Neural crest cell (in vitro differentiated cells): ENCODE results near the gene KCNRG. TPM values are rescaled to one million over a fixed set of nuclear protein-coding genes. Genes with fewer than 3 reads are reported as not detected.

Experiments used
- DNase-seq: peaks from one replicate; pipeline ENCODE4 v3.0.0; 2021; ENCODE audit warnings: low read depth, mixed read lengths, low spot score
- H3K27ac Mint-ChIP-seq: one replicate; pipeline ENCODE4 v1.8.0; 2021; ENCODE audit warnings: mild to moderate bottlenecking, mixed read lengths; ENCODE audit not compliant: unreplicated experiment
- H3K27me3 Mint-ChIP-seq: 2 replicates; pipeline ENCODE4 v1.8.0; 2021; ENCODE audit warnings: low read depth, mild to moderate bottlenecking, mixed read lengths
- H3K36me3 Mint-ChIP-seq: 2 replicates; pipeline ENCODE4 v1.8.0; 2021; ENCODE audit warnings: low read depth, mild to moderate bottlenecking, mixed read lengths
- H3K4me1 Mint-ChIP-seq: 2 replicates; pipeline ENCODE4 v1.8.0; 2021; ENCODE audit warnings: mixed read lengths
- H3K4me3 Mint-ChIP-seq: one replicate; pipeline ENCODE4 v1.8.0; 2021; ENCODE audit warnings: mild to moderate bottlenecking, mixed read lengths
- H3K9me3 Mint-ChIP-seq: 2 replicates; pipeline ENCODE4 v1.8.0; 2021; ENCODE audit warnings: mixed read lengths
- total RNA-seq: library from RNA; stranded (reverse); gene quantifications from 2 replicates; pipeline ENCODE4 v1.2.1, GENCODE V29; 2021
- TF ChIP-seq, protein P1 (sequence below): fragments of 200-600 bp; sonication (generic); conservative IDR thresholded peaks from 2 replicates; pipeline ENCODE4 v1.5.0; 2021; ENCODE audit warnings: antibody characterized with exemption, mild to moderate bottlenecking

Gene KCNRG
- total RNA-seq, 1 donor from 2014 or later: 1.4 TPM

DNA sequence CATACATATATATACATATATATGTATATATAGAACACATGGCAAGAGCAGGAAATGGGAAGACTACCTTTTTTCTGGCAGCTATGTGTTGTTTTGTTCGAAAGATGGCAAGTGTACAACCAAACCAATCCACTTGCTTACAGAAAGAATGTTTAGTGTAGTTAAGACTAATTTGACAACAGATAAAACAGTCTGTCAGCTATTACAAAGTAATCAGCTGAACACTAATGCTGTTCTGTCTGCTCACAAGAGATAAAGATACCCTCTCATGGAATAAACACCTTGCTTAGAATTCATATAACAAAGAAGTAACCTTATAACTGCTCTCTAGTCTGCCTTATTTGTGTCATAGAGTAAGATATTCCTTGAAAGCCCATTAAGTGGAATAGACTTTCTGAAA lies 858 bp upstream of the KCNRG start:
- peaks cover 29% of the 10 kb centered on the region for H3K4me1 Mint-ChIP-seq
- H3K4me3 Mint-ChIP-seq: no peak overlapping the region
- peaks cover 32% of the 10 kb centered on the region for H3K36me3 Mint-ChIP-seq
- no peak overlapping the region for H3K27ac Mint-ChIP-seq
- TF ChIP-seq, protein P1, sequence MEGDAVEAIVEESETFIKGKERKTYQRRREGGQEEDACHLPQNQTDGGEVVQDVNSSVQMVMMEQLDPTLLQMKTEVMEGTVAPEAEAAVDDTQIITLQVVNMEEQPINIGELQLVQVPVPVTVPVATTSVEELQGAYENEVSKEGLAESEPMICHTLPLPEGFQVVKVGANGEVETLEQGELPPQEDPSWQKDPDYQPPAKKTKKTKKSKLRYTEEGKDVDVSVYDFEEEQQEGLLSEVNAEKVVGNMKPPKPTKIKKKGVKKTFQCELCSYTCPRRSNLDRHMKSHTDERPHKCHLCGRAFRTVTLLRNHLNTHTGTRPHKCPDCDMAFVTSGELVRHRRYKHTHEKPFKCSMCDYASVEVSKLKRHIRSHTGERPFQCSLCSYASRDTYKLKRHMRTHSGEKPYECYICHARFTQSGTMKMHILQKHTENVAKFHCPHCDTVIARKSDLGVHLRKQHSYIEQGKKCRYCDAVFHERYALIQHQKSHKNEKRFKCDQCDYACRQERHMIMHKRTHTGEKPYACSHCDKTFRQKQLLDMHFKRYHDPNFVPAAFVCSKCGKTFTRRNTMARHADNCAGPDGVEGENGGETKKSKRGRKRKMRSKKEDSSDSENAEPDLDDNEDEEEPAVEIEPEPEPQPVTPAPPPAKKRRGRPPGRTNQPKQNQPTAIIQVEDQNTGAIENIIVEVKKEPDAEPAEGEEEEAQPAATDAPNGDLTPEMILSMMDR: no peak
- peaks cover 2% of the 10 kb centered on the region for H3K9me3 Mint-ChIP-seq
- DNase-seq: no peak
- no peaks in the 10 kb centered on the region for H3K27me3 Mint-ChIP-seq

DNA sequence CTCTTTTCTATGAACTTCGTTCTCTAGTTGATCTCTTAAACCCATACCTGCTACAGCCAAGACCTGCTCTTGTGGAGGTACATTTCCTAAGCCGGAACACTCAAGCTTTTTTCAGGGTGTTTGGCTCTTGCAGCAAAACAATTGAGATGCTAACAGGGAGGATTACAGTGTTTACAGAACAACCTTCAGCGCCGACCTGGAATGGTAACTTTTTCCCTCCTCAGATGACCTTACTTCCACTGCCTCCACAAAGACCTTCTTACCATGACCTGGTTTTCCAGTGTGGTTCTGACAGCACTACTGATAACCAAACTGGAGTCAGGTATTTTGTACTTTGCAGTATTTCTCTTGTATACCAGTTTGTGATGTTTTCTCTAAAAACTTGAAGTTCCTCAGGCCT lies 506 bp downstream of the KCNRG start:
- no peak for DNase-seq
- Mint-ChIP-seq H3K27me3 (no peaks in the 10 kb centered on the region), H3K4me1 (peaks cover 24% of the 10 kb centered on the region), H3K9me3 (peaks cover 2% of the 10 kb centered on the region), H3K4me3 (no peak overlapping the region), H3K27ac (no peak overlapping the region), H3K36me3 (peaks cover 35% of the 10 kb centered on the region)
- TF ChIP-seq, protein P1: no peak

DNA sequence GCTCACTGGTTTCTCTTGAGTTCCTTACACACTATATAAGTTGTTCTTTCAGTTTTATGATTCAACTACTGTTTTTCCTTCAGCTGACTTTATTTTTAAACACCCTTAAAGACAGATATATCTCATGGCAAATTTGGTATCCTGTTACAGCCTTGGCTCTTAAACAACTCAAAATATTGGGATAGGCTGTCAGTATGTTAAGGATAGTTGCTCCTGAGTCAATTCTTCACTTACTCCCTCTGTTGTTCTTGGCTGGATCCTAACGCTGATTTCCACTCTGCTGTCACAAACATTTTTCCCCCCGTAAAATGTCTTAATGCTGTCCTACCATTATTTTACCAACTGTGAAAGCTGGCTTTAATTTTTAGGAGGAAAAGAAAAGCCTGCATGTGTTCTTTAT lies 1.2 kb downstream of the KCNRG start:
- peaks cover 29% of the 10 kb centered on the region for H3K36me3 Mint-ChIP-seq
- no peak for DNase-seq
- TF ChIP-seq, protein P1: no peak
- peaks cover 2% of the 10 kb centered on the region for H3K9me3 Mint-ChIP-seq
- H3K27me3 Mint-ChIP-seq: no peaks in the 10 kb centered on the region
- H3K4me1 Mint-ChIP-seq: peaks cover 18% of the 10 kb centered on the region
- H3K27ac Mint-ChIP-seq: no peak overlapping the region
- no peak overlapping the region for H3K4me3 Mint-ChIP-seq

DNA sequence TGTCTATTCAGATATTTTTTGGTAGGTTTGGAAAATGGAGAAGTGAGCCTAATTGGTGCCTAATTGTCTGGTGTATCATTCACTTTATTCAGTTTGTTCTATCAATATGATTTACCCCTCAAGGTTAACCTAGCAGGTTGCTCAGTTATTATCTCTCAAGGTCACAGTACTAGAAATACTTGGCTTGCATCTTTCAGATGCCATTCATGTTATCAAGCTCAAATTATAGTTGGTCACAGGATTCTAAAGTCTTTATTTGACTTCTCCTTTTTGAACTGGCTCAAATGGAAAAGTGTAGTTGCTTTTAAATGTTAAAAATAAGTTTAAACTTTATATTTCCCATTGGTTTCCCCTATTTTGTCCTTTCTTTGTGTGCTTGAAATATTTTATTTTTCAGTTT lies 2.6 kb downstream of the KCNRG start:
- DNase-seq: no peak
- Mint-ChIP-seq H3K27me3 (no peaks in the 10 kb centered on the region), H3K4me3 (no peak overlapping the region), H3K36me3 (peaks cover 21% of the 10 kb centered on the region), H3K9me3 (peaks cover 2% of the 10 kb centered on the region), H3K27ac (no peak overlapping the region), H3K4me1 (peaks cover 9% of the 10 kb centered on the region)
- TF ChIP-seq, protein P1: no peak

DNA sequence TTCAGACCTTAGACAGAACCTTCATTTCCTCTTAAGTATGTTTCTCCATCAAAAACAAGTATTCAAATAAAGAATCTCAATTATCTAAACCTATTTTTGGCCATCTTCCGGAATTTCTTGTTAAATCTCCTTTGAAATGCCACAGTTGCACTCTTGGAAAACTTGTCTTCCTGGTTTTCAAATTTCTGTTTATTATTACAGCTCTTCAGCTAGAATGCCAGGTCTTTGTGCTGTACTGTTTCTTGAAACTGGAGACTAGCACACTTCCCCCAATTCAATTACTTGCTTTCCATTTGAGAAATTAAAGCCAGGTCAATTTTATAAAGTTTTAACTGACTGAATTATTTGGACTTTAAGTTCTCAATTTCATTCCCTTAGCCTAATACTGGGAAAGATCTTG lies 10.2 kb downstream of the KCNRG start:
- Mint-ChIP-seq H3K36me3 (peaks cover 7% of the 10 kb centered on the region), H3K27me3 (no peaks in the 10 kb centered on the region), H3K4me1 (no peaks in the 10 kb centered on the region), H3K4me3 (no peak overlapping the region), H3K27ac (no peak overlapping the region), H3K9me3 (no peaks in the 10 kb centered on the region)
- DNase-seq: no peak
- TF ChIP-seq, protein P1: no peak
